ENCODE results near the gene ALS2.

ALS2 gene

GRCh38 chr2:201754717-201755415 lies 25.9 kb downstream of the ALS2 start:
- DNase-seq (ENCODE audit: low read depth) = peak; percentile 43

GRCh38 chr2:201751566-201751965 lies 29.2 kb downstream of the ALS2 start:
- DNase-seq (ENCODE audit: low read depth) = no peak

GRCh38 chr2:201746551-201746950 lies 34.2 kb downstream of the ALS2 start:
- no peak for DNase-seq (ENCODE audit: low read depth)

- no peak for DNase-seq (ENCODE audit: low read depth)
Measured at GRCh38 chr2:201735486-201735885, 45.2 kb downstream of the ALS2 start.

GRCh38 chr2:201734111-201734510 lies 46.6 kb downstream of the ALS2 start:
- DNase-seq (ENCODE audit: low read depth) = no peak

GRCh38 chr2:201733544-201733943 lies 47.2 kb downstream of the ALS2 start:
- peak; percentile 53 for DNase-seq (ENCODE audit: low read depth)

GRCh38 chr2:201730651-201731285 lies 50.0 kb downstream of the ALS2 start:
- DNase-seq (ENCODE audit: low read depth) = no peak

GRCh38 chr2:201715459-201715858 lies 65.3 kb downstream of the ALS2 start:
- DNase-seq (ENCODE audit: low read depth) = no peak

- no peak for DNase-seq (ENCODE audit: low read depth)
Measured at GRCh38 chr2:201712726-201713125, 68.0 kb downstream of the ALS2 start.

- no peak for DNase-seq (ENCODE audit: low read depth)
Measured at GRCh38 chr2:201709747-201710146, 71.0 kb downstream of the ALS2 start.

GRCh38 chr2:201709049-201709448 lies 71.7 kb downstream of the ALS2 start:
- DNase-seq (ENCODE audit: low read depth) = peak; percentile 5

GRCh38 chr2:201707753-201708152 lies 73.0 kb downstream of the ALS2 start:
- DNase-seq (ENCODE audit: low read depth) = peak; percentile 77

GRCh38 chr2:201707142-201707541 lies 73.6 kb downstream of the ALS2 start:
- DNase-seq (ENCODE audit: low read depth) = no peak

- peak; percentile 63 for DNase-seq (ENCODE audit: low read depth)
Measured at GRCh38 chr2:201704536-201704935, 76.2 kb downstream of the ALS2 start.

- no peak for DNase-seq (ENCODE audit: low read depth)
Measured at GRCh38 chr2:201701646-201702045, 79.1 kb downstream of the ALS2 start.

GRCh38 chr2:201699416-201699815 lies 81.3 kb downstream of the ALS2 start:
- DNase-seq (ENCODE audit: low read depth) = peak; percentile 8

GRCh38 chr2:201698588-201699226 lies 82.0 kb downstream of the ALS2 start, which contains the start of gene MPP4:
Gene MPP4, minus strand, starts transcription at chr2:201698644. Its CDS starts 4,690 bp downstream, at chr2:201693954.
- DNase-seq (ENCODE audit: low read depth) = peak; percentile 85

- peak; percentile 89 for DNase-seq (ENCODE audit: low read depth)
Measured at GRCh38 chr2:201697899-201698298, 82.8 kb downstream of the ALS2 start.

- DNase-seq (ENCODE audit: low read depth) = peak; percentile 93
Measured at GRCh38 chr2:201696151-201696659, 84.5 kb downstream of the ALS2 start.

GRCh38 chr2:201685156-201685555 lies 95.6 kb downstream of the ALS2 start:
- no peak for DNase-seq (ENCODE audit: low read depth)

GRCh38 chr2:201680743-201681142 lies 100.0 kb downstream of the ALS2 start:
- DNase-seq (ENCODE audit: low read depth) = peak; percentile 63

GRCh38 chr2:201678401-201678800 lies 102.3 kb downstream of the ALS2 start:
- DNase-seq (ENCODE audit: low read depth) = no peak

- DNase-seq (ENCODE audit: low read depth) = no peak
Measured at GRCh38 chr2:201675454-201675853, 105.3 kb downstream of the ALS2 start.
